Esophagus (tissue), 2 donors: ENCODE measurements around the gene RGPD8. TPM values are rescaled to one million over a fixed set of nuclear protein-coding genes. Genes with fewer than 3 reads are reported as not detected.

Experiments used
- H3K27ac ChIP-seq, 2 donors: one replicate each; pipeline ENCODE4 v1.5.1; 2013; ENCODE audit warnings: low read depth in 2 of 2, mild to moderate bottlenecking in 2 of 2, inconsistent platforms in 1 of 2, low read length in 1 of 2, moderate library complexity in 1 of 2
- H3K27me3 ChIP-seq, 2 donors: one replicate each; pipeline ENCODE4 v1.6.1; 2013; ENCODE audit warnings: low read length in 2 of 2, control low read depth in 1 of 2, mild to moderate bottlenecking in 1 of 2; ENCODE audit not compliant: insufficient read depth in 2 of 2, control insufficient read depth in 1 of 2
- H3K36me3 ChIP-seq, 2 donors: one replicate each; pipeline ENCODE4 v1.6.1; 2013; ENCODE audit warnings: low read length in 1 of 2; ENCODE audit not compliant: control insufficient read depth in 2 of 2, insufficient read depth in 2 of 2
- H3K4me1 ChIP-seq, 2 donors: one replicate each; pipeline ENCODE4 v1.6.1; 2013; ENCODE audit warnings: low read length in 1 of 2; ENCODE audit not compliant: control insufficient read depth in 2 of 2, insufficient read depth in 2 of 2
- H3K4me3 ChIP-seq, 2 donors: one replicate each; pipeline ENCODE4 v1.5.1; 2013; ENCODE audit warnings: low read length in 2 of 2, mild to moderate bottlenecking in 2 of 2, low read depth in 1 of 2, moderate library complexity in 1 of 2
- H3K9me3 ChIP-seq, 2 donors: one replicate each; pipeline ENCODE4 v1.6.1; 2013; ENCODE audit warnings: mild to moderate bottlenecking in 2 of 2, low read depth in 1 of 2, low read length in 1 of 2, moderate library complexity in 1 of 2; ENCODE audit not compliant: control insufficient read depth in 2 of 2, insufficient read depth in 1 of 2
- WGBS, 2 donors: extraction: QIAGEN DNeasy Blood & Tissue Kit; methylation state at CpG; one replicate each; pipeline ENCODE4 v1.1.7; 2013; 5-methylcytosine and 5-hydroxymethylcytosine counted together
- polyA plus RNA-seq, 2 donors: library from polyadenylated mRNA; stranded (reverse); fragments of 200-250 nt; gene quantifications; one replicate each; pipeline ENCODE4 v1.2.3, GENCODE V29; 2013
- donor health status: healthy with polysubstance abuse.
- donor health status: Bipolar disorder and iron deficiency.

Gene RGPD8
- polyA plus RNA-seq, 2 donors = 0.34 to 1.0 TPM

DNA sequence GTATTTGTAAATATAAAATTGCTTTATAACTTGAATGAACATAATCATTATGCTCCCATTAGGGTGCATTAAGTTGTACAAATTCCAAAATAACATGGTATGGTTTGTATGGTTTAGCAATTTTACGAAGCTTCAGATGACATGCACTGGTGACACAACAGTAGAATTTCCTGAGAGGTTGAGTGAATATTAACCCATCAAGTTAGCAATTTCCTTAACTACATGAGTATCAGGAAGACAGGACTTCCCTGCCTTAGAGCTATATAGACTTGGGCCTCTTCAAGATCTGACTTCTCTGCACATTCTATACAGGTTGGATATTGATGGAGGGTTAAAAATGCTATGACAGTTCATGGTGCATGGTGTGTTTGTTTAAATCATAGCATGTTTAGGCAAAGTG lies 97.8 kb downstream of the RGPD8 start:
- Histone ChIP-seq H3K27ac (no peak overlapping the region), H3K4me3 (no peak overlapping the region), H3K27me3 (no peaks in the 10 kb centered on the region), H3K36me3 (peaks cover 0 to 8% of the 10 kb centered on the region in 2 donors), H3K9me3 (no peaks in the 10 kb centered on the region), H3K4me1 (no peaks in the 10 kb centered on the region)
- WGBS, 2 donors = 91 to 94% methylated on average over 1 of the region's 1 CpG

DNA sequence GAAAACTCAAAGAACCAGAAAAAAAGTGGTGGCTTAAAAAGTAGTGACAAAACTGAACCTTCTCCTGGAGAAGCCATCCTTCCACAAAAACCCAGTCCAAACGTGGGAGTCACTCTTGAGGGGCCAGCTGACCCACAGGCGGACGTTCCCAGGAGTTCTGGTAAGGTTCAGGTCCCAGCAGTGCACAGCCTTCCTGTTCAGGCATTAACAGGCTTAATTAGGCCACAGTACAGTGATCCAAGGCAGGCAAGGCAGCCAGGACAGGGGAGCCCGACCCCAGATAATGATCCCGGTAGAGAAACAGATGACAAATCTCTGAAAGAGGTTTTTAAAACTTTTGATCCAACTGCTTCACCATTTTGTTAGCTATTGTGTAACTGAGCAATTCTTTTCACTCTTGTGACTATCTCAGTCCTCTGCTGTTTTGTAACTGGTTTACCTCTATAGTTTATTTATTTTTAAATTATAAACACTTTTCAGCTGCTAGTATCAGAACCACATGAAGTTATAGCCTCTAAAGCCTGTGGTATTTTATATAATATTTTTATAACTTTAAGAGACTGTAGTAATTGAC lies 101.2 kb downstream of the RGPD8 start:
- 79 to 83% methylated on average over 5 of the region's 5 CpGs for WGBS, 2 donors
- Histone ChIP-seq H3K4me3 (no peak overlapping the region), H3K9me3 (no peaks in the 10 kb centered on the region), H3K4me1 (no peaks in the 10 kb centered on the region), H3K36me3 (peaks cover 0 to 8% of the 10 kb centered on the region in 2 donors), H3K27ac (no peak overlapping the region), H3K27me3 (no peaks in the 10 kb centered on the region)

DNA sequence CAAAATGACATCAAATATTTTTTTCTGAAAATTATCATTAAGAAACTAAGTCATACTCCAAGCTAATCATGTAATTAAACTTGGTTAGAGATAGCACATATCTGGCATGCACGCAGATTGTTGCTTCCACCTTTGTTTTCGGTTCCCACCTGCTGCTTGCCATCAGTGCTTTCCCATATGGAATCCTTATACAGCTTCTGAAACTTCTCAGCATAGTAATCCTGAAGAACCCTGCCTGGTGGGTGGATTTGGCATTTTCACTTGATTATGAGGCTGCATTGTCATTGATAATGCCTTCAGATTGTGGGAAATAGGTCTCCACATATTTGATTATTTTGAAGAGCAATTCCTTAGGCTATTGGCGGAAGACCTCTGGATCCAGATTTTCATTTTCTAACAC lies 110.5 kb downstream of the RGPD8 start:
- Histone ChIP-seq H3K9me3 (no peaks in the 10 kb centered on the region), H3K27ac (no peak overlapping the region), H3K4me1 (no peaks in the 10 kb centered on the region), H3K36me3 (peaks cover 0 to 4% of the 10 kb centered on the region in 2 donors), H3K4me3 (no peak overlapping the region), H3K27me3 (no peaks in the 10 kb centered on the region)
- 96% methylated on average over 3 of the region's 3 CpGs for WGBS, 2 donors

GRCh38 chr2:112321375-112322320 lies 111.8 kb downstream of the RGPD8 start:
- H3K9me3 ChIP-seq = no peaks in the 10 kb centered on the region
- 95 to 97% methylated on average over 3 of the region's 3 CpGs for WGBS, 2 donors
- no peaks in the 10 kb centered on the region for H3K4me1 ChIP-seq
- no peaks in the 10 kb centered on the region for H3K27me3 ChIP-seq
- H3K4me3 ChIP-seq = no peak overlapping the region
- no peak overlapping the region for H3K27ac ChIP-seq
- peaks cover 0 to 4% of the 10 kb centered on the region in 2 donors for H3K36me3 ChIP-seq

Other genes starting within 250 kb of the RGPD8 start
- gene ZC3H8, start 178.6 kb downstream of the RGPD8 start, polyA plus RNA-seq = 1 to 10 TPM; 5.2 to 7.6 TPM
- 1 to 10 TPM in 1 of 2 donors, under 1 TPM in 1; 0.61 to 1.9 TPM for gene ZC3H6, start 158.0 kb downstream of the RGPD8 start, polyA plus RNA-seq
- gene TTL, start 48.5 kb upstream of the RGPD8 start, polyA plus RNA-seq = 1 to 10 TPM; 7.1 to 7.2 TPM
- gene POLR1B, start 108.8 kb upstream of the RGPD8 start, polyA plus RNA-seq = 1 to 10 TPM; 5.7 to 7.5 TPM
- 10 to 100 TPM; 26.7 to 37.3 TPM for gene CHCHD5, start 151.0 kb upstream of the RGPD8 start, polyA plus RNA-seq
- gene SLC20A1, start 212.3 kb upstream of the RGPD8 start, polyA plus RNA-seq = 10 to 100 TPM; 10.1 to 10.4 TPM